Skeletal muscle cell (primary cell): ENCODE measurements around the gene POMZP3.
"Not testable (repeated sequence)": the region's sequence is repeated elsewhere in the genome, so short reads cannot be mapped to it uniquely, and the experiment has no call there.

Experiments
- DNase-seq: peaks from one replicate; pipeline ENCODE4 v3.0.0-alpha.2; 2010; ENCODE audit warnings: low read depth
- H3K4me3 ChIP-seq: 2 replicates; pipeline ENCODE4 v1.5.1; 2011; ENCODE audit warnings: low read depth, mild to moderate bottlenecking, control low read depth, low read length, moderate library complexity

The POMZP3 gene

GRCh38 chr7:76591602-76592304 is 35.3 kb downstream of the POMZP3 start:
- DNase-seq, H3K4me3 ChIP-seq: not testable (repeated sequence)

GRCh38 chr7:76591033-76591432 is 36.0 kb downstream of the POMZP3 start:
- not testable (repeated sequence) for H3K4me3 ChIP-seq, DNase-seq

GRCh38 chr7:76588586-76588985 is 38.5 kb downstream of the POMZP3 start:
- not testable (repeated sequence) for H3K4me3 ChIP-seq, DNase-seq

GRCh38 chr7:76586585-76587315 is 40.3 kb downstream of the POMZP3 start:
- DNase-seq = not testable (repeated sequence)

GRCh38 chr7:76583636-76584281 is 43.3 kb downstream of the POMZP3 start:
- peak; percentile 57 for DNase-seq

More at GRCh38 chr7:76586585-76587315, 40.3 kb downstream of the POMZP3 start:
- H3K4me3 ChIP-seq = not testable (repeated sequence)

GRCh38 chr7:76582848-76583631 is 44.0 kb downstream of the POMZP3 start:
- H3K4me3 ChIP-seq = not testable (repeated sequence)
- peak; percentile 60 for DNase-seq

More at GRCh38 chr7:76583636-76584281, 43.3 kb downstream of the POMZP3 start:
- H3K4me3 ChIP-seq = not testable (repeated sequence)

- DNase-seq, H3K4me3 ChIP-seq: not testable (repeated sequence)
Measured at GRCh38 chr7:76575919-76576655, 51.0 kb downstream of the POMZP3 start.

- DNase-seq, H3K4me3 ChIP-seq: not testable (repeated sequence)
Measured at GRCh38 chr7:76575431-76575830, 51.6 kb downstream of the POMZP3 start.

- not testable (repeated sequence) for H3K4me3 ChIP-seq, DNase-seq
Measured at GRCh38 chr7:76572296-76572695, 54.8 kb downstream of the POMZP3 start.

GRCh38 chr7:76570324-76570775 is 56.7 kb downstream of the POMZP3 start:
- not testable (repeated sequence) for H3K4me3 ChIP-seq, DNase-seq

- not testable (repeated sequence) for H3K4me3 ChIP-seq
Measured at GRCh38 chr7:76568742-76569141, 58.3 kb downstream of the POMZP3 start.

GRCh38 chr7:76567753-76568152 is 59.3 kb downstream of the POMZP3 start:
- not testable (repeated sequence) for DNase-seq, H3K4me3 ChIP-seq

More at GRCh38 chr7:76568742-76569141, 58.3 kb downstream of the POMZP3 start:
- not testable (repeated sequence) for DNase-seq

- not testable (repeated sequence) for DNase-seq, H3K4me3 ChIP-seq
Measured at GRCh38 chr7:76567311-76567710, 59.8 kb downstream of the POMZP3 start.

GRCh38 chr7:76565001-76565400 is 62.1 kb downstream of the POMZP3 start:
- not testable (repeated sequence) for H3K4me3 ChIP-seq, DNase-seq

- DNase-seq, H3K4me3 ChIP-seq: not testable (repeated sequence)
Measured at GRCh38 chr7:76561342-76561741, 65.7 kb downstream of the POMZP3 start.

GRCh38 chr7:76560157-76560556 is 66.9 kb downstream of the POMZP3 start:
- not testable (repeated sequence) for H3K4me3 ChIP-seq, DNase-seq
